22Rv1 (cell line): ENCODE measurements around the gene ALKAL2.

Experiments
- ZFX ChIP-seq: fragments of 450-650 bp; IDR thresholded peaks from 2 replicates; pipeline ENCODE4 v1.6.1; 2017; ENCODE audit warnings: antibody characterized with exemption, borderline replicate concordance
- TF ChIP-seq, protein P1 (sequence below): fragments of 450-650 bp; IDR thresholded peaks from 2 replicates; pipeline ENCODE4 v1.5.1; 2017; ENCODE audit warnings: mild to moderate bottlenecking

DNA sequence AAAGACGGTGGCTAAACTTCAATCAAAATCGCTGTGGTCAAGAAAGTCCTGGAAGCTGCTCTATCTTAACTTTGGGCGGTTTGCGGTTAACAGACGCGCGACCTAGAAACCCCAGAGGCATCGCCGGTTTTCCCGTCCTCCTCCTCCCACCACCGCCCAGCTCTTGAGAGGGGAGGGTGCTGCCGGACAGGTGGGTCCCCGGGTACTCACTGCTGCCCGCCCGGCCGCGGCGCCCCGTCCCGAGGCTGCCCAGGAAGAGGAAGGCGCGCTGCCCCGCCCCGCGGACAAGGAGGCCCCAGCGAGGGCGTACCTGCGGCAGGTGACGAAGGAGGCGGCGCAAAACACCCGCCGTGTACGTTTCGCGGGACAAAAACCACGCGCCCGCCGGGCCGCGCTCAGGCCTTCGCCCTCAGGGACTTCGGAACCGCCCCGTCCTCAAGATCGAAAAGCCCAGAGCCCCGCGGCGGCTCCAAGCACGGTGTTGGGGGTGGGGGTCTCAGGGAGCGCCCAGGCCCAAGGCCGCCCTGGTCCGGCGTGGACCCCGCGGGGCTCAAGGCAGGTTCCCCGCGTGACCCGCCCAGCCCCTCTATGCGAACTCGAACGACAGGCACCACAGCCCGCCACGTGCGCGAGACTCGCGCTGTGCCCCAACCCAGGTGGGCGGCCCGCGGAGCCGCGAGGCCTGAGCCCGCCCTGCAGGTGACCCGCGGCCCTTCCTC, 24.0 kb downstream of the ALKAL2 start, which contains the start of gene SH3YL1:
- TF ChIP-seq, protein P1, sequence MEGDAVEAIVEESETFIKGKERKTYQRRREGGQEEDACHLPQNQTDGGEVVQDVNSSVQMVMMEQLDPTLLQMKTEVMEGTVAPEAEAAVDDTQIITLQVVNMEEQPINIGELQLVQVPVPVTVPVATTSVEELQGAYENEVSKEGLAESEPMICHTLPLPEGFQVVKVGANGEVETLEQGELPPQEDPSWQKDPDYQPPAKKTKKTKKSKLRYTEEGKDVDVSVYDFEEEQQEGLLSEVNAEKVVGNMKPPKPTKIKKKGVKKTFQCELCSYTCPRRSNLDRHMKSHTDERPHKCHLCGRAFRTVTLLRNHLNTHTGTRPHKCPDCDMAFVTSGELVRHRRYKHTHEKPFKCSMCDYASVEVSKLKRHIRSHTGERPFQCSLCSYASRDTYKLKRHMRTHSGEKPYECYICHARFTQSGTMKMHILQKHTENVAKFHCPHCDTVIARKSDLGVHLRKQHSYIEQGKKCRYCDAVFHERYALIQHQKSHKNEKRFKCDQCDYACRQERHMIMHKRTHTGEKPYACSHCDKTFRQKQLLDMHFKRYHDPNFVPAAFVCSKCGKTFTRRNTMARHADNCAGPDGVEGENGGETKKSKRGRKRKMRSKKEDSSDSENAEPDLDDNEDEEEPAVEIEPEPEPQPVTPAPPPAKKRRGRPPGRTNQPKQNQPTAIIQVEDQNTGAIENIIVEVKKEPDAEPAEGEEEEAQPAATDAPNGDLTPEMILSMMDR, result no peak
- TF ChIP-seq ZFX, result no peak
